Spleen (tissue), 11 donors: Measurements from ENCODE around the gene UGT1A7. TPM values are rescaled to one million over a fixed set of nuclear protein-coding genes. Genes with fewer than 3 reads are reported as not detected.
"Not testable (repeated sequence)": the region's sequence is repeated elsewhere in the genome, so short reads cannot be mapped to it uniquely, and the experiment has no call there.

Experiments
- DNase-seq: peaks from one replicate; pipeline ENCODE4 v3.0.0-alpha.2; 2020
- H3K27ac ChIP-seq, 8 donors: fragments of 200-600 bp; sonication (generic) in 7 of 8; 1 replicate in 4 of 8; 2 replicates in 4 of 8; pipeline versions ENCODE4 v1.5.0 to v1.8.0; 2016 to 2021; ENCODE audit warnings: inconsistent platforms in 4 of 8, mild to moderate bottlenecking in 4 of 8, moderate library complexity in 1 of 8
- H3K27me3 ChIP-seq, 7 donors: fragments of 200-600 bp; sonication (generic) in 6 of 7; replicated peaks in 1 of 7; 1 replicate in 4 of 7; 2 replicates in 3 of 7; pipeline versions ENCODE4 v1.5.0 to v1.8.0; 2016 to 2021; ENCODE audit warnings: inconsistent platforms in 3 of 7, mild to moderate bottlenecking in 1 of 7
- H3K36me3 ChIP-seq, 6 donors: fragments of 200-600 bp; sonication (generic) in 5 of 6; 1 replicate in 4 of 6; 2 replicates in 2 of 6; pipeline versions ENCODE4 v1.5.0 to v1.8.0; 2016 to 2021; ENCODE audit warnings: inconsistent platforms in 2 of 6
- H3K4me1 ChIP-seq, 6 donors: fragments of 200-600 bp; sonication (generic) in 5 of 6; 1 replicate in 3 of 6; 2 replicates in 3 of 6; pipeline versions ENCODE4 v1.5.0 to v1.8.0; 2016 to 2021; ENCODE audit warnings: inconsistent platforms in 3 of 6
- H3K4me3 ChIP-seq, 8 donors: fragments of 200-600 bp; sonication (generic) in 7 of 8; 1 replicate in 4 of 8; 2 replicates in 4 of 8; pipeline versions ENCODE4 v1.5.0 to v1.8.0; 2016 to 2021; ENCODE audit warnings: inconsistent platforms in 4 of 8, mild to moderate bottlenecking in 4 of 8, moderate library complexity in 2 of 8
- H3K9me3 ChIP-seq, 8 donors: fragments of 200-600 bp; sonication (generic) in 7 of 8; 1 replicate in 4 of 8; 2 replicates in 4 of 8; pipeline versions ENCODE4 v1.5.0 to v1.8.0; 2016 to 2021; ENCODE audit warnings: inconsistent platforms in 4 of 8
- POLR2A ChIP-seq, 3 donors: fragments of 450-650 bp; IDR thresholded peaks; one replicate each; pipeline ENCODE4 v1.5.1; 2017; ENCODE audit warnings: antibody characterized with exemption in 3 of 3, mild to moderate bottlenecking in 1 of 3
- POLR2AphosphoS5 ChIP-seq, 3 donors: sonication (generic); formaldehyde crosslinking; IDR thresholded peaks; one replicate each; pipeline ENCODE4 v1.5.1; 2017; ENCODE audit warnings: antibody characterized with exemption in 3 of 3
- WGBS, 5 donors: extraction: QIAGEN DNeasy Blood & Tissue Kit in 3 of 5; methylation state at CpG; one replicate each; pipeline versions ENCODE4 v1.1.5 to v1.1.7; 2013 to 2018; 5-methylcytosine and 5-hydroxymethylcytosine counted together
- intact Hi-C: fragments of 100-400 bp; cut with DNase I; formaldehyde crosslinking; loops from one replicate; pipeline ENCODE4 v1.15.0; 2023; ENCODE audit warnings: low total_unique reads
- polyA plus RNA-seq, 3 donors: library from polyadenylated mRNA; stranded (reverse); fragments of 200-250 nt; gene quantifications; one replicate each; pipeline ENCODE4 v1.2.1, GENCODE V29; 2013
- total RNA-seq, 7 donors: library from RNA; depleted of rRNA in 3 of 7; stranded (reverse); fragments of >200 nt in 3 of 7; fragmentation: NEBNext Ultra II Directional in 4 of 7; extraction: Animal tissue kit (Norgen Biotek cat#: 25700) in 4 of 7; gene quantifications; one replicate each; pipeline versions ENCODE4 v1.1.0 to v1.2.1, GENCODE V29; 2016 to 2021
- TF ChIP-seq, protein P1 (sequence below), 11 experiments: fragments of 200-600 bp in 7 of 11; fragments of 450-650 bp in 4 of 11; sonication (generic) in 4 of 11; IDR thresholded peaks in 8 of 11; conservative IDR thresholded peaks in 3 of 11; 1 replicate in 7 of 11; 2 replicates in 4 of 11; pipeline versions ENCODE4 v1.4.0 to v1.8.0; 2016 to 2021; ENCODE audit warnings: antibody characterized with exemption in 11 of 11, inconsistent platforms in 4 of 11, mild to moderate bottlenecking in 1 of 11
- donor health status: healthy with polysubstance abuse.
- donor health status: DM: no; HTN: no; CAD: no; lungs with moderate emphysema.
- donor health status: DM: no; HTN: no; CAD: no.
- donor health status: Bipolar disorder and iron deficiency.
- donor health status: healthy.
- donor health status: DM: no; HTN: no; CAD: no.
- donor health status: DM: yes; HTN: yes; CAD: no.

UGT1A7 gene
- total and polyA plus RNA-seq, 10 donors, result 0.03 TPM; not detected in 9

DNA sequence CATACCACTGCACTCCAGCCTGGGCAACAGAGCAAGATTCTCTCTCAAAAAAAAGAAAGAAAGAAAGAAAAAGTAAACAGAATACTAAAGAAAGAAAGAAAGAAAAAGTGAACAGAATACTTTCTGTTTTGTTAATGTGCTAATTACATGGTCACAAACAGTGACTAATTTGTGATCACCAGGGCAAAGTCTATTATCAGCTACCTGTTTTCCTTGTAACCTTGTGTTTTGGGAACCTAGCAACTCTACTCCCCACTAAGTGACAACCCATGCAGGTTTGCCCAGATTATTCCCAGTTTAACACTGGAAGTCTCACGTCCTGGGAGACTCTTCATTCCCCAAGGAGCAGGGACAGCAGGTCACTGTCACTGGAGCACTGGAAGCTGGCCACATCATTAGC is 26.7 kb upstream of the UGT1A7 start:
- H3K27me3 ChIP-seq, result no peaks in the 10 kb centered on the region
- H3K4me1 ChIP-seq, result no peaks in the 10 kb centered on the region
- H3K4me3 ChIP-seq, result no peak overlapping the region
- TF ChIP-seq, protein P1, sequence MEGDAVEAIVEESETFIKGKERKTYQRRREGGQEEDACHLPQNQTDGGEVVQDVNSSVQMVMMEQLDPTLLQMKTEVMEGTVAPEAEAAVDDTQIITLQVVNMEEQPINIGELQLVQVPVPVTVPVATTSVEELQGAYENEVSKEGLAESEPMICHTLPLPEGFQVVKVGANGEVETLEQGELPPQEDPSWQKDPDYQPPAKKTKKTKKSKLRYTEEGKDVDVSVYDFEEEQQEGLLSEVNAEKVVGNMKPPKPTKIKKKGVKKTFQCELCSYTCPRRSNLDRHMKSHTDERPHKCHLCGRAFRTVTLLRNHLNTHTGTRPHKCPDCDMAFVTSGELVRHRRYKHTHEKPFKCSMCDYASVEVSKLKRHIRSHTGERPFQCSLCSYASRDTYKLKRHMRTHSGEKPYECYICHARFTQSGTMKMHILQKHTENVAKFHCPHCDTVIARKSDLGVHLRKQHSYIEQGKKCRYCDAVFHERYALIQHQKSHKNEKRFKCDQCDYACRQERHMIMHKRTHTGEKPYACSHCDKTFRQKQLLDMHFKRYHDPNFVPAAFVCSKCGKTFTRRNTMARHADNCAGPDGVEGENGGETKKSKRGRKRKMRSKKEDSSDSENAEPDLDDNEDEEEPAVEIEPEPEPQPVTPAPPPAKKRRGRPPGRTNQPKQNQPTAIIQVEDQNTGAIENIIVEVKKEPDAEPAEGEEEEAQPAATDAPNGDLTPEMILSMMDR (IDR thresholded peaks at IDR 0.05 in 8 of 11, conservative IDR thresholded peaks at IDR 0.05 in 3 of 11), result no peak
- H3K9me3 ChIP-seq, result no peaks in the 10 kb centered on the region
- DNase-seq, result no peak
- H3K27ac ChIP-seq, result no peak overlapping the region
- no peaks in the 10 kb centered on the region for H3K36me3 ChIP-seq
- 53 to 69% (median 63%) methylated on average over 1 of the region's 1 CpG for WGBS, 5 donors
- intact Hi-C loops, result no loop called here

DNA sequence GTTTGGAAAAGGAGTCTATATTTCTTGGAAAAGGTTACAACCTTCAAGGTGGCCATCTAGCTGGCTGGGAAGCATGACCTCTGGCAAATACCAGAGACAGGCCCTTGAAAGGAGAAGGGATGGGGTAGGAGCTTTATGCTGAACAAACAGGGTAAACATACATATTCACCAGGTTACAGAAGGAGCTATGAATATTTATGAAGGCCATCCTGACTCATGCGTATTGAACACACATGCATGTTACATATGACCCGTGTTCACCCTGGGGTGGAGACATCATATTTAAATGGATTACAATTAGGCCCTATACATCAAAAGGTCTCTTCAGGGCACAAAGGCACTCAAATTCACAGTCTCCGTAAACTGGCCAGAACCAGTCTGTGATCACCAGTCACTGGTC is 25.8 kb upstream of the UGT1A7 start:
- intact Hi-C loops, H3K4me3 ChIP-seq, H3K9me3 ChIP-seq, H3K27ac ChIP-seq, H3K36me3 ChIP-seq, DNase-seq, H3K4me1 ChIP-seq, H3K27me3 ChIP-seq: not testable (repeated sequence)
- 92 to 100% (median 97%) methylated on average over 2 to 3 of the region's 3 CpGs for WGBS, 5 donors

DNA sequence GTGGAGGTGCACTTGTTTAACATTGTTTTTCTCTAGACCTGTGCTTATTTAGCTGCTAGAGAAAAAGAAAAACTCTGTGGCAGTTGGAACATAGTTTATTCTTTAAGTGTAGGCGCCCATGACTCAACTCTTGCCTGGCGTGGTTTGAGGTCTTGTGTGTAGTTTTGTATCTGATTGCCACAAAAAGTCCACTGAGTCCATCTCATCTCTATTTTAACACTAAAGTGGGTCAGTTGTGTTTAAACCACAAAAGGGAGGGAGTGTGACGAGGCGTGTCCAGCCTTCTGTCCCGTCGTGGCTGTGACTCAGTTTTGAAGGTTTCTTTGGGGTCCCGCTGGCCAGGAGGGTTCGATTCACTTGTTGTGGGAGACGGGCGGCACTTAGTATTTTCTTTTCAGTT is 25.3 kb upstream of the UGT1A7 start:
- Histone ChIP-seq H3K4me1 (no peaks in the 10 kb centered on the region), H3K4me3 (no peak overlapping the region), H3K27ac (no peak overlapping the region), H3K36me3 (no peaks in the 10 kb centered on the region), H3K9me3 (no peaks in the 10 kb centered on the region), H3K27me3 (no peaks in the 10 kb centered on the region)
- 64 to 89% (median 77%) methylated on average over 10 of the region's 10 CpGs for WGBS, 5 donors
- DNase-seq, result no peak
- TF ChIP-seq POLR2A (IDR thresholded peaks at IDR 0.05) (no peak), POLR2AphosphoS5 (IDR thresholded peaks at IDR 0.05) (no peak)
- TF ChIP-seq, protein P1 (IDR thresholded peaks at IDR 0.05 in 8 of 11, conservative IDR thresholded peaks at IDR 0.05 in 3 of 11), result no peak
- intact Hi-C loops, result no loop called here

DNA sequence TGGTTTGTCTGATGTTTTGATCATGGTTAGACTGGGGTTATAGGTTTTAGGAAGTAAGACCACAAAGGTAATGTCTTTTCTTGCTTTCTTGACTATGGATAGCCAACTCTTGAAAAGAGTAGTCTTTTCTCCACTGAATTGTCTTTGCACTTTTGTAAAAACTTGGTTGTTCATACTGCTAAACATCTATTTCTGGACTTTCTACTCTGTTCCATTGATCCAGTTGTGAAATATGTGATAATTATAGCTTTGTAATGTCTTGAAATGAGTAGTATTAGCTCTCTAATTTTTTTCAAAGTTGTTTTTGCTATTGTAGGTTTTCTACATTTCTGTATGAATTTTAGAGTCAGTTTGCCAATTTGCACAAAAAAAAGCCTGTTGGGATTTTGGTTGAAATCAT is 23.1 kb upstream of the UGT1A7 start:
- intact Hi-C loops, result no loop called here
- Histone ChIP-seq H3K36me3 (no peaks in the 10 kb centered on the region), H3K4me1 (no peaks in the 10 kb centered on the region), H3K27ac (no peak overlapping the region), H3K4me3 (no peak overlapping the region), H3K9me3 (no peaks in the 10 kb centered on the region), H3K27me3 (peaks cover 0 to 15% (median 0%) of the 10 kb centered on the region in 7 donors)
- TF ChIP-seq, protein P1 (IDR thresholded peaks at IDR 0.05 in 8 of 11, conservative IDR thresholded peaks at IDR 0.05 in 3 of 11), result no peak
- TF ChIP-seq POLR2AphosphoS5 (IDR thresholded peaks at IDR 0.05) (no peak), POLR2A (IDR thresholded peaks at IDR 0.05) (no peak)
- DNase-seq, result no peak

DNA sequence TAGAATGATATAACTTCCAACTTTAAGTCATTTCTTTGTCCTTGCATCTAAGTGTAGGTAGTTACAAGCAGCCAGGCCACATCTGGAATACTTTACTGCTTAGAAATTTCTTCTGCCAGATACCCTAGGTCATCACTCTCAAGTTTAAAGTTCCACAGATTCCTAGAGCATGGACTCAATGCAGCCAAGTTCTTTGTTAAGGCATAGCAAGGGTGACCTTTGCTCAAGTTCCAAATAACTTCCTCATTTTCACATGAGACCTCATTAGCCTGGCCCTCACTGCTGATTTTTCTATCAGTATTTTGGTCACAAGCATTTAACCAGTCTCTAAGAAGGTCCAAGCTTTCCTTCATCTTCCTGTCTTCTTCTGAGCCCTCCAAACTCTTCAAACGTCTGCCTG is 17.8 kb upstream of the UGT1A7 start:
- H3K36me3 ChIP-seq, result no peaks in the 10 kb centered on the region
- H3K27me3 ChIP-seq, result peaks cover 0 to 15% (median 0%) of the 10 kb centered on the region in 7 donors
- intact Hi-C loops, result no loop called here
- H3K4me1 ChIP-seq, result no peaks in the 10 kb centered on the region
- H3K9me3 ChIP-seq, result peaks cover 0 to 9% (median 0%) of the 10 kb centered on the region in 8 donors
- DNase-seq, result no peak
- H3K4me3 ChIP-seq, result no peak overlapping the region
- TF ChIP-seq POLR2A (IDR thresholded peaks at IDR 0.05) (no peak), POLR2AphosphoS5 (IDR thresholded peaks at IDR 0.05) (no peak)
- TF ChIP-seq, protein P1 (IDR thresholded peaks at IDR 0.05 in 8 of 11, conservative IDR thresholded peaks at IDR 0.05 in 3 of 11), result no peak
- WGBS, 5 donors, result 38 to 66% (median 48%) methylated on average over 1 of the region's 1 CpG
- no peak overlapping the region for H3K27ac ChIP-seq
